Mesenchymal stem cell (in vitro differentiated cells and primary cell): Measurements from ENCODE around the gene HPSE.

Experiments used
- DNase-seq: peaks from one replicate; pipeline ENCODE4 v3.0.0-alpha.2; 2013
- H2AFZ ChIP-seq: one replicate; pipeline ENCODE4 v1.6.1; 2013; ENCODE audit warnings: low read depth, mild to moderate bottlenecking, control low read depth, inconsistent platforms, low read length, moderate library complexity
- H2AK5ac ChIP-seq: 2 replicates; pipeline ENCODE4 v1.6.1; 2013; ENCODE audit warnings: low read length, moderate library complexity, mild to moderate bottlenecking, inconsistent platforms; ENCODE audit not compliant: severe bottlenecking
- H2BK120ac ChIP-seq: one replicate; pipeline ENCODE4 v1.6.1; 2013; ENCODE audit warnings: low read depth, mild to moderate bottlenecking, inconsistent platforms, low read length, moderate library complexity
- H2BK12ac ChIP-seq, 2 experiments: one replicate each; pipeline ENCODE4 v1.6.1; 2013; ENCODE audit warnings: inconsistent platforms in 2 of 2, low read length in 2 of 2, mild to moderate bottlenecking in 2 of 2, moderate library complexity in 2 of 2, control low read depth in 1 of 2
- H2BK15ac ChIP-seq: one replicate; pipeline ENCODE4 v1.6.1; 2013; ENCODE audit warnings: mild to moderate bottlenecking, low read depth, inconsistent platforms; ENCODE audit not compliant: poor library complexity, severe bottlenecking
- H2BK5ac ChIP-seq: 2 replicates; pipeline ENCODE4 v1.6.1; 2013; ENCODE audit warnings: low read depth, mild to moderate bottlenecking, low read length, control low read depth, inconsistent platforms; ENCODE audit not compliant: poor library complexity, severe bottlenecking
- H3K14ac ChIP-seq, 2 experiments: one replicate each; pipeline ENCODE4 v1.6.1; 2013; ENCODE audit warnings: inconsistent platforms in 2 of 2, low read length in 2 of 2, control low read depth in 1 of 2, mild to moderate bottlenecking in 1 of 2, moderate library complexity in 1 of 2
- H3K18ac ChIP-seq, 2 experiments: one replicate each; pipeline ENCODE4 v1.6.1; 2013; ENCODE audit warnings: inconsistent platforms in 2 of 2, low read length in 2 of 2, control low read depth in 1 of 2, low read depth in 1 of 2, mild to moderate bottlenecking in 1 of 2
- H3K23ac ChIP-seq, 2 experiments: one replicate each; pipeline ENCODE4 v1.6.1; 2013; ENCODE audit warnings: inconsistent platforms in 2 of 2, low read length in 2 of 2, mild to moderate bottlenecking in 2 of 2, moderate library complexity in 2 of 2, control low read depth in 1 of 2
- H3K27ac ChIP-seq: 2 replicates; pipeline ENCODE4 v1.5.1; 2013; ENCODE audit warnings: mild to moderate bottlenecking, moderate library complexity, low read length, control low read depth, inconsistent platforms; ENCODE audit not compliant: poor library complexity, severe bottlenecking
- H3K27me3 ChIP-seq, 2 experiments: 2 replicates each; pipeline versions ENCODE4 v1.6.1 to v1.7.0; 2013; ENCODE audit warnings: low read length in 2 of 2, mild to moderate bottlenecking in 2 of 2, moderate library complexity in 2 of 2, control low read depth in 1 of 2, inconsistent platforms in 1 of 2; ENCODE audit not compliant: control insufficient read depth in 1 of 2, insufficient read depth in 1 of 2
- H3K36me3 ChIP-seq, 2 experiments: 2 replicates each; pipeline versions ENCODE4 v1.6.1 to v1.7.0; 2013; ENCODE audit warnings: low read length in 2 of 2, control low read depth in 1 of 2, inconsistent platforms in 1 of 2, low read depth in 1 of 2, mild to moderate bottlenecking in 1 of 2; ENCODE audit not compliant: insufficient read depth in 2 of 2, control insufficient read depth in 1 of 2
- H3K4ac ChIP-seq, 2 experiments: one replicate each; pipeline ENCODE4 v1.6.1; 2013; ENCODE audit warnings: inconsistent platforms in 2 of 2, low read length in 2 of 2, mild to moderate bottlenecking in 2 of 2, moderate library complexity in 2 of 2, control low read depth in 1 of 2, low read depth in 1 of 2
- H3K4me1 ChIP-seq: 2 replicates; pipeline ENCODE4 v1.6.1; 2013; ENCODE audit warnings: low read depth, low read length, control low read depth; ENCODE audit not compliant: control insufficient read depth, insufficient read depth
- H3K4me2 ChIP-seq: 2 replicates; pipeline ENCODE4 v1.6.1; 2013; ENCODE audit warnings: low read length, mild to moderate bottlenecking, inconsistent platforms; ENCODE audit not compliant: poor library complexity, severe bottlenecking
- H3K4me3 ChIP-seq, 2 experiments: 2 replicates each; pipeline versions ENCODE4 v1.5.1 to v1.7.0; 2013; ENCODE audit warnings: low read length in 2 of 2, mild to moderate bottlenecking in 2 of 2, control low read depth in 1 of 2, low read depth in 1 of 2; ENCODE audit not compliant: insufficient read depth in 1 of 2
- H3K79me1 ChIP-seq: replicated peaks from 2 replicates; pipeline ENCODE4 v1.6.1; 2013; ENCODE audit warnings: mild to moderate bottlenecking, control low read depth, low read length, inconsistent platforms; ENCODE audit not compliant: poor library complexity, severe bottlenecking
- H3K9ac ChIP-seq: 2 replicates; pipeline ENCODE4 v1.7.0; 2013; ENCODE audit warnings: mild to moderate bottlenecking, low read length, moderate library complexity
- H3K9me3 ChIP-seq: 2 replicates; pipeline ENCODE4 v1.7.0; 2013; ENCODE audit warnings: mild to moderate bottlenecking, low read length; ENCODE audit not compliant: control insufficient read depth
- H4K8ac ChIP-seq: one replicate; pipeline ENCODE4 v1.6.1; 2013; ENCODE audit warnings: inconsistent platforms, mild to moderate bottlenecking, low read length, moderate library complexity
- H4K91ac ChIP-seq: one replicate; pipeline ENCODE4 v1.6.1; 2013; ENCODE audit warnings: mild to moderate bottlenecking, low read length, inconsistent platforms
- WGBS: methylation state at CpG from one replicate; pipeline ENCODE4 v1.1.7; 2013; ENCODE audit warnings: mixed read lengths; 5-methylcytosine and 5-hydroxymethylcytosine counted together

The HPSE gene

GRCh38 chr4:83360018-83360417 is 25.4 kb upstream of the HPSE start:
- Histone ChIP-seq H2BK120ac (no peak overlapping the region), H2BK15ac (no peak overlapping the region), H3K9me3 (no peaks in the 10 kb centered on the region), H3K18ac (no peak overlapping the region), H3K27me3 (no peaks in the 10 kb centered on the region), H3K4me1 (peaks cover 3% of the 10 kb centered on the region), H3K4ac (no peak overlapping the region), H2AFZ (no peak overlapping the region), H3K23ac (no peak overlapping the region), H3K4me3 (no peak overlapping the region), H2AK5ac (no peak overlapping the region), H3K4me2 (no peak overlapping the region), H3K36me3 (no peaks in the 10 kb centered on the region), H4K91ac (no peak overlapping the region), H3K14ac (no peak overlapping the region), H4K8ac (no peak overlapping the region), H2BK5ac (no peak overlapping the region), H3K9ac (no peak overlapping the region), H3K27ac (no peak overlapping the region), H2BK12ac (no peak overlapping the region), H3K79me1 (no peaks in the 10 kb centered on the region)
- DNase-seq, result no peak
- WGBS, result 98% methylated on average over 3 of the region's 4 CpGs

GRCh38 chr4:83358410-83358809 is 23.8 kb upstream of the HPSE start:
- Histone ChIP-seq H3K4me2 (no peak overlapping the region), H3K27me3 (no peaks in the 10 kb centered on the region), H3K4ac (no peak overlapping the region), H3K23ac (no peak overlapping the region), H4K8ac (no peak overlapping the region), H3K14ac (no peak overlapping the region), H2AFZ (no peak overlapping the region), H2BK15ac (no peak overlapping the region), H3K18ac (no peak overlapping the region), H3K36me3 (no peaks in the 10 kb centered on the region), H3K4me3 (no peak overlapping the region), H3K27ac (peak overlapping the region; percentile 86), H2BK120ac (no peak overlapping the region), H3K9ac (peak overlapping the region; percentile 37), H2BK12ac (no peak overlapping the region), H2AK5ac (no peak overlapping the region), H2BK5ac (no peak overlapping the region), H3K9me3 (no peaks in the 10 kb centered on the region), H3K4me1 (peaks cover 3% of the 10 kb centered on the region), H4K91ac (no peak overlapping the region), H3K79me1 (no peaks in the 10 kb centered on the region)
- DNase-seq, result peak; percentile 78
- 33% methylated on average over 1 of the region's 1 CpG for WGBS

- no peak overlapping the region for H3K14ac ChIP-seq
- WGBS, result 100% methylated on average over 1 of the region's 4 CpGs
These were observed 22.4 kb upstream of the HPSE start for GRCh38 chr4:83356899-83357661.

GRCh38 chr4:83353516-83353915 is 18.9 kb upstream of the HPSE start:
- Histone ChIP-seq H2BK15ac (no peak overlapping the region), H3K27ac (no peak overlapping the region), H2BK5ac (no peak overlapping the region), H2BK12ac (no peak overlapping the region), H3K4me2 (no peak overlapping the region), H3K18ac (no peak overlapping the region), H2AFZ (no peak overlapping the region), H2BK120ac (no peak overlapping the region), H3K27me3 (no peaks in the 10 kb centered on the region), H3K4me1 (peaks cover 3% of the 10 kb centered on the region), H2AK5ac (no peak overlapping the region), H3K79me1 (no peaks in the 10 kb centered on the region), H3K14ac (no peak overlapping the region), H4K8ac (no peak overlapping the region), H3K36me3 (no peaks in the 10 kb centered on the region), H3K9ac (no peak overlapping the region), H3K23ac (no peak overlapping the region), H3K4ac (no peak overlapping the region), H3K9me3 (no peaks in the 10 kb centered on the region), H4K91ac (no peak overlapping the region), H3K4me3 (no peak overlapping the region)
- 92% methylated on average over 1 of the region's 1 CpG for WGBS
- DNase-seq, result no peak

More at GRCh38 chr4:83356899-83357661, 22.4 kb upstream of the HPSE start:
- no peaks in the 10 kb centered on the region for H3K36me3 ChIP-seq
- H3K27ac ChIP-seq, result peak overlapping the region; percentile 70
- H3K18ac ChIP-seq, result no peak overlapping the region
- no peaks in the 10 kb centered on the region for H3K9me3 ChIP-seq
- no peak overlapping the region for H4K91ac ChIP-seq
- no peak overlapping the region for H2BK120ac ChIP-seq
- no peak overlapping the region for H3K4me3 ChIP-seq
- no peak overlapping the region for H3K23ac ChIP-seq
- H2BK12ac ChIP-seq, result no peak overlapping the region
- H3K4ac ChIP-seq, result no peak overlapping the region
- H3K4me1 ChIP-seq, result peaks cover 3% of the 10 kb centered on the region
- no peak overlapping the region for H2AK5ac ChIP-seq
- peak; percentile 81 for DNase-seq
- no peak overlapping the region for H2AFZ ChIP-seq
- no peak overlapping the region for H4K8ac ChIP-seq
- H3K4me2 ChIP-seq, result no peak overlapping the region
- peak overlapping the region; percentile 60 for H3K9ac ChIP-seq
- H2BK5ac ChIP-seq, result no peak overlapping the region
- no peak overlapping the region for H2BK15ac ChIP-seq
- H3K79me1 ChIP-seq, result no peaks in the 10 kb centered on the region
- H3K27me3 ChIP-seq, result no peaks in the 10 kb centered on the region
